Metanephros (tissue), 1 donor: ENCODE results near the gene KRTAP4-9. TPM values are rescaled to one million over a fixed set of nuclear protein-coding genes. Genes with fewer than 3 reads are reported as not detected.

Source experiments
- total RNA-seq: library from RNA; depleted of rRNA; stranded (reverse); fragments of >200 nt; gene quantifications from one replicate; pipeline ENCODE4 v1.2.3, GENCODE V29; 2014

KRTAP4-9 gene
- not detected for total RNA-seq

GRCh38 chr17:41105347-41105746 is at the start of gene KRTAP4-9:
Gene KRTAP4-9 (plus strand): TSS chr17:41105389. CDS start chr17:41105389, 0 bp downstream.

GRCh38 chr17:41060052-41060604 is 45.1 kb upstream of the KRTAP4-9 start, which contains the start of gene KRTAP2-3:
Gene KRTAP2-3 (minus strand): TSS chr17:41060114. CDS start chr17:41060050, 64 bp downstream.

DNA sequence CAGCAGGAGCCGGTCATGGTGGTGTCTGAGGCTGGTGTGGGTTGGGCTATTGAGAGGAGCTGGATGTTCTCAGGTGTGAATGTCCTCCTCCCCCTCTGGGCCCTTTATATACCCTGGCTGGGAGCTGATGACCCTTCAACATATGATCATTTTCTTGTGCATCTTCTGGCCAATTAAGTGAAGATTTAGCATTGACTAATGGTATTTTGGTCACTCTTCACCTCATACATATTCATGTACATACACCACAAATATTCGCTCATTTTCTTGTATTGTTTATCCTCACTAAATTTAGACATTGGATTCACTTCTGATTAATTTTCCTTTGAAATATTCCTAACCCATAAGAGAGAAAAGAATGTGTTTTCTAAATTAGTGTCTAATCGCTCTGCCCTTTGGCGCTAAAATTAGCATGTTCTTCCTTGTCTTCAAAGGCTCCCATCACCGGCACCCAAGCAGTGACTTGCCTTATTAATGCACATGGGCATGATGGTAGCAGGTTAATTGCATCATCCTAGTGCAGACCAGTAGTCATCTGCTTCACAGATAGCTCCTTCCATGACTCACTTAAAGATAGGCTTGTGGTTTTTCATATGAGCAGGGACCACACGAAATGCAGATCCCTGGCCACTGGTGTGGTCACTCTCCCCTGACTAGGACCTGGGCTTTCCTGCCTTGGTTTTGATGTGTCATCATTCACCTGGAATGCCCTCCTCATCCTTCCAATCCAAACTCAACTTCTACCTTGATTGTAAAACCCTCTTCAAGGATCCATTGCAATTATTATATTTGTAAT is 39.2 kb upstream of the KRTAP4-9 start, which contains the start of gene KRTAP2-4:
Gene KRTAP2-4, minus strand, starts transcription at position 51 of the 796 bp plus-strand sequence. Its CDS starts 34 bp downstream, at position 17.

DNA sequence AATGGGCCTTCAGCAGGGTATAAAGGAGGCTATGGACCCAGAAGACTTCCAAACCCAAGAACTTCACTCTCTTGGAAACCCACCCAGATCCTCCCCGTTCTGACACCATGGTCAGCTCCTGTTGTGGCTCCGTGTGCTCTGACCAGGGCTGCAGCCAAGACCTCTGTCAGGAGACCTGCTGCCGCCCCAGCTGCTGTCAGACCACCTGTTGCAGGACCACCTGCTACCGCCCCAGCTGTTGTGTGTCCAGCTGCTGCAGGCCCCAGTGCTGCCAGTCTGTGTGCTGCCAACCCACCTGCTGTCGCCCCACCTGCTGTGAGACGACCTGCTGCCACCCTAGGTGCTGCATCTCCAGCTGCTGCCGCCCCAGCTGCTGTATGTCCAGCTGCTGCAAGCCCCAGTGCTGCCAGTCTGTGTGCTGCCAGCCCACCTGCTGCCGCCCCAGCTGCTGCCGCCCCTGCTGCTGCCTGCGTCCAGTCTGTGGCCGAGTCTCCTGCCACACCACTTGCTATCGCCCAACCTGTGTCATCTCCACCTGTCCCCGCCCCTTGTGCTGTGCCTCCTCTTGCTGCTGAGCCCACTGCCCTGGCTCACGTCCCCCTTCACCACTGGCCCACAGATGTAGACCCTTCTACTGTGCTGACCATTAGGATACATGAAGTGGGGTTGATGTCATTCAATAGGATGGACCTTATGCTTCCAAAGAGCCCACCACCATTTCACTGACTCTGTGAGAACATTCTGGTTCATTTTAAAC is 20.9 kb upstream of the KRTAP4-9 start, which contains the start of gene KRTAP4-7:
Gene KRTAP4-7, plus strand, starts transcription at position 51 of the 757 bp plus-strand sequence. Its CDS starts 57 bp downstream, at position 108.

GRCh38 chr17:41098042-41098441 is 7.1 kb upstream of the KRTAP4-9 start, which contains the start of gene KRTAP4-8:
Gene KRTAP4-8 (minus strand): TSS chr17:41098142. CDS start chr17:41098084, 58 bp downstream.

GRCh38 chr17:41101586-41102259 is 3.5 kb upstream of the KRTAP4-9 start, which contains the start of gene KRTAP4-16:
Gene KRTAP4-16 (minus strand): TSS chr17:41102209. CDS start chr17:41102209, 0 bp downstream.

GRCh38 chr17:41117846-41118386 is 12.7 kb downstream of the KRTAP4-9 start, which contains the start of gene KRTAP4-11:
Gene KRTAP4-11 (minus strand): TSS chr17:41118373. CDS start chr17:41118315, 58 bp downstream.

GRCh38 chr17:41123991-41124371 is 18.8 kb downstream of the KRTAP4-9 start, which contains the start of gene KRTAP4-12:
Gene KRTAP4-12 (minus strand): TSS chr17:41124182. CDS start chr17:41124122, 60 bp downstream.

GRCh38 chr17:41140360-41141131 is 35.4 kb downstream of the KRTAP4-9 start, which contains the start of gene KRTAP4-6:
Gene KRTAP4-6 (minus strand): TSS chr17:41140544. CDS start chr17:41140487, 57 bp downstream.

GRCh38 chr17:41149652-41149985 is 44.4 kb downstream of the KRTAP4-9 start, which contains the start of gene KRTAP4-5:
Gene KRTAP4-5 (minus strand): TSS chr17:41149825. CDS start chr17:41149767, 58 bp downstream.

Other genes starting within 250 kb of the KRTAP4-9 start
- not detected for gene KRT12, start 238.2 kb upstream of the KRTAP4-9 start, total RNA-seq
- 0.23 TPM for gene KRT20, start 220.1 kb upstream of the KRTAP4-9 start, total RNA-seq
- gene KRT23, start 167.7 kb upstream of the KRTAP4-9 start, total RNA-seq, result 1.3 TPM
- 0.18 TPM for gene KRT39, start 138.4 kb upstream of the KRTAP4-9 start, total RNA-seq
- gene KRT40, start 121.1 kb upstream of the KRTAP4-9 start, total RNA-seq, result 0.23 TPM
- not detected for gene KRTAP3-3, start 111.2 kb upstream of the KRTAP4-9 start, total RNA-seq
- gene KRTAP3-2, start 105.5 kb upstream of the KRTAP4-9 start, total RNA-seq, result not detected
- gene KRTAP3-1, start 96.3 kb upstream of the KRTAP4-9 start, total RNA-seq, result not detected
- gene KRTAP1-5, start 78.2 kb upstream of the KRTAP4-9 start, total RNA-seq, result not detected
- not detected for gene KRTAP1-4, start 75.2 kb upstream of the KRTAP4-9 start, total RNA-seq
- gene KRTAP1-3, start 70.5 kb upstream of the KRTAP4-9 start, total RNA-seq, result not detected
- not detected for gene KRTAP1-1, start 63.9 kb upstream of the KRTAP4-9 start, total RNA-seq
- gene KRTAP2-1, start 58.1 kb upstream of the KRTAP4-9 start, total RNA-seq, result not detected
- gene KRTAP2-2, start 50.2 kb upstream of the KRTAP4-9 start, total RNA-seq, result not detected
- gene KRTAP2-3, start 45.3 kb upstream of the KRTAP4-9 start, total RNA-seq, result not detected
- not detected for gene KRTAP2-4, start 39.5 kb upstream of the KRTAP4-9 start, total RNA-seq
- not detected for gene KRTAP4-7, start 21.2 kb upstream of the KRTAP4-9 start, total RNA-seq
- not detected for gene KRTAP4-8, start 7.2 kb upstream of the KRTAP4-9 start, total RNA-seq
- gene KRTAP4-16, start 3.2 kb upstream of the KRTAP4-9 start, total RNA-seq, result not detected
- gene KRTAP4-11, start 13.0 kb downstream of the KRTAP4-9 start, total RNA-seq, result not detected
- gene KRTAP4-12, start 18.8 kb downstream of the KRTAP4-9 start, total RNA-seq, result not detected
- gene KRTAP4-6, start 35.2 kb downstream of the KRTAP4-9 start, total RNA-seq, result not detected
- not detected for gene KRTAP4-5, start 44.4 kb downstream of the KRTAP4-9 start, total RNA-seq
- not detected for gene KRTAP4-4, start 55.4 kb downstream of the KRTAP4-9 start, total RNA-seq
- not detected for gene KRTAP4-3, start 62.8 kb downstream of the KRTAP4-9 start, total RNA-seq
- not detected for gene KRTAP4-2, start 72.8 kb downstream of the KRTAP4-9 start, total RNA-seq
- not detected for gene KRTAP4-1, start 79.5 kb downstream of the KRTAP4-9 start, total RNA-seq
- gene KRTAP9-1, start 84.5 kb downstream of the KRTAP4-9 start, total RNA-seq, result not detected
- not detected for gene KRTAP9-2, start 121.3 kb downstream of the KRTAP4-9 start, total RNA-seq
- not detected for gene KRTAP9-3, start 127.1 kb downstream of the KRTAP4-9 start, total RNA-seq
- not detected for gene KRTAP9-8, start 132.6 kb downstream of the KRTAP4-9 start, total RNA-seq
- gene KRTAP9-4, start 144.3 kb downstream of the KRTAP4-9 start, total RNA-seq, result not detected
- not detected for gene KRTAP9-9, start 150.0 kb downstream of the KRTAP4-9 start, total RNA-seq
- gene KRTAP9-6, start 160.0 kb downstream of the KRTAP4-9 start, total RNA-seq, result not detected
- gene KRTAP9-7, start 170.3 kb downstream of the KRTAP4-9 start, total RNA-seq, result not detected
- gene KRTAP29-1, start 197.5 kb downstream of the KRTAP4-9 start, total RNA-seq, result not detected
- not detected for gene KRTAP16-1, start 203.9 kb downstream of the KRTAP4-9 start, total RNA-seq
- not detected for gene KRTAP17-1, start 210.3 kb downstream of the KRTAP4-9 start, total RNA-seq
- 0.12 TPM for gene KRT33A, start 245.4 kb downstream of the KRTAP4-9 start, total RNA-seq